Lower lobe of right lung (tissue), 2 donors: ENCODE measurements around the gene CCDC122. TPM values are rescaled to one million over a fixed set of nuclear protein-coding genes. Genes with fewer than 3 reads are reported as not detected.

ENCODE experiments used
- ATAC-seq, 2 donors: fragments of 200-7000 bp; cut with Tn5 transposase; one replicate each; pipeline ENCODE4 v1.9.1; 2020 to 2022; ENCODE audit warnings: mild to moderate bottlenecking in 2 of 2, moderate library complexity in 2 of 2
- DNase-seq: peaks from one replicate; pipeline ENCODE4 v3.0.0-alpha.2; 2020
- H3K27ac ChIP-seq: fragments of 200-600 bp; one replicate; pipeline ENCODE4 v1.8.0; 2022
- H3K27me3 ChIP-seq: fragments of 200-600 bp; one replicate; pipeline ENCODE4 v1.8.0; 2022; ENCODE audit warnings: low read depth
- H3K36me3 ChIP-seq: fragments of 200-600 bp; one replicate; pipeline ENCODE4 v1.8.0; 2022; ENCODE audit warnings: mild to moderate bottlenecking
- H3K4me1 ChIP-seq: fragments of 200-600 bp; one replicate; pipeline ENCODE4 v1.8.0; 2022
- H3K4me3 ChIP-seq: fragments of 200-600 bp; one replicate; pipeline ENCODE4 v1.8.0; 2022; ENCODE audit warnings: mild to moderate bottlenecking
- H3K9me3 ChIP-seq: fragments of 200-600 bp; one replicate; pipeline ENCODE4 v1.8.0; 2022
- CTCF ChIP-seq: fragments of 200-600 bp; IDR thresholded peaks from one replicate; pipeline ENCODE4 v1.8.0; 2022; ENCODE audit warnings: antibody characterized with exemption, mild to moderate bottlenecking
- intact Hi-C: fragments of 100-400 bp; cut with DNase I; formaldehyde crosslinking; loops from one replicate; pipeline ENCODE4 v1.11.0; 2022
- long read RNA-seq: library from polyadenylated mRNA; unstranded; transcript quantifications from one replicate; pipeline ENCODE4 v2.0.0, GENCODE V29; 2021
- total RNA-seq: library from RNA; stranded (reverse); fragmentation: NEBNext Ultra II Directional; extraction: Animal tissue kit (Norgen Biotek cat#: 25700); gene quantifications from one replicate; pipeline ENCODE4 v1.2.1, GENCODE V29; 2021
- donor health status: DM: no; HTN: yes; CAD: no; lungs with severe emphysema.

CCDC122 gene
- total RNA-seq: 4.8 TPM
- long read RNA-seq, partial matches to known transcripts: 0 of 2 reads
- long read RNA-seq, other reads (novel, unspliced or antisense): 1 of 2 reads

GRCh38 chr13:43878892-43879754, at the start of gene CCDC122:
TSS of gene CCDC122 (minus strand) at chr13:43879740. CDS start at chr13:43869376, 10,364 bp downstream.
- intact Hi-C loops: no loop called here
- peak; percentile 93 for DNase-seq
- TF ChIP-seq CTCF: no peak
- Histone ChIP-seq H3K27me3 (no peaks in the 10 kb centered on the region), H3K27ac (peak within 1 kb of the TSS; percentile 97), H3K4me3 (peak within 1 kb of the TSS; percentile 70), H3K4me1 (peaks cover 32% of the 10 kb centered on the region), H3K9me3 (no peaks in the 10 kb centered on the region), H3K36me3 (no peaks in the 10 kb centered on the region)
- peak; percentile 95 to 97 for ATAC-seq

GRCh38 chr13:43924549-43925245, 45.2 kb upstream of the CCDC122 start:
- H3K27ac ChIP-seq: no peak overlapping the region
- intact Hi-C loops: no loop called here

GRCh38 chr13:43920965-43921674, 41.6 kb upstream of the CCDC122 start:
- DNase-seq (no peak), ATAC-seq (no peak)
- Histone ChIP-seq H3K36me3 (no peaks in the 10 kb centered on the region), H3K27ac (no peak overlapping the region), H3K4me1 (no peaks in the 10 kb centered on the region), H3K4me3 (no peak overlapping the region), H3K27me3 (peaks cover 5% of the 10 kb centered on the region), H3K9me3 (no peaks in the 10 kb centered on the region)
- no peak for TF ChIP-seq CTCF
- intact Hi-C loops: no loop called here

More at GRCh38 chr13:43924549-43925245, 45.2 kb upstream of the CCDC122 start:
- no peaks in the 10 kb centered on the region for H3K4me1 ChIP-seq
- no peaks in the 10 kb centered on the region for H3K9me3 ChIP-seq
- no peaks in the 10 kb centered on the region for H3K36me3 ChIP-seq
- TF ChIP-seq CTCF: no peak
- peaks cover 5% of the 10 kb centered on the region for H3K27me3 ChIP-seq
- DNase-seq (no peak), ATAC-seq (peak; percentile 35 to 66)
- H3K4me3 ChIP-seq: no peak overlapping the region

- intact Hi-C loops: loop anchor here (10.0 kb wide), 1 partner anchor 126 kb away; no protein-coding TSS in a partner anchor
- Histone ChIP-seq H3K36me3 (no peaks in the 10 kb centered on the region), H3K27ac (no peak overlapping the region), H3K4me1 (no peaks in the 10 kb centered on the region), H3K9me3 (no peaks in the 10 kb centered on the region), H3K27me3 (peaks cover 5% of the 10 kb centered on the region), H3K4me3 (no peak overlapping the region)
- DNase-seq (no peak), ATAC-seq (no peak)
- TF ChIP-seq CTCF: no peak
Observed at GRCh38 chr13:43918636-43919035, 39.1 kb upstream of the CCDC122 start.

GRCh38 chr13:43916828-43917227, 37.3 kb upstream of the CCDC122 start:
- no peaks in the 10 kb centered on the region for H3K9me3 ChIP-seq
- intact Hi-C loops: loop anchor here (10.0 kb wide), 1 partner anchor 128 kb away; no protein-coding TSS in a partner anchor
- DNase-seq (no peak), ATAC-seq (no peak)
- no peak overlapping the region for H3K27ac ChIP-seq
- H3K4me3 ChIP-seq: no peak overlapping the region
- no peaks in the 10 kb centered on the region for H3K4me1 ChIP-seq
- TF ChIP-seq CTCF: no peak
- H3K36me3 ChIP-seq: no peaks in the 10 kb centered on the region
- no peaks in the 10 kb centered on the region for H3K27me3 ChIP-seq
